Esophagus muscularis mucosa (tissue), 4 donors: ENCODE results near the gene ATRNL1. TPM values are rescaled to one million over a fixed set of nuclear protein-coding genes. Genes with fewer than 3 reads are reported as not detected.

Experiments
- DNase-seq: peaks from one replicate; pipeline ENCODE4 v3.0.0-alpha.2; 2017; ENCODE audit errors: extremely low spot score
- H3K27ac ChIP-seq, 4 donors: fragments of 200-600 bp; sonication (generic); replicated peaks in 1 of 4; 1 replicate in 3 of 4; 2 replicates in 1 of 4; pipeline ENCODE4 v1.5.1; 2016 to 2019; ENCODE audit warnings: mild to moderate bottlenecking in 1 of 4
- H3K27me3 ChIP-seq, 4 donors: fragments of 200-600 bp; sonication (generic); one replicate each; pipeline versions ENCODE4 v1.5.1 to v1.6.0; 2016 to 2019
- H3K36me3 ChIP-seq, 4 donors: fragments of 200-600 bp; sonication (generic); one replicate each; pipeline ENCODE4 v1.5.1; 2016 to 2019
- H3K4me1 ChIP-seq, 4 donors: fragments of 200-600 bp; sonication (generic); one replicate each; pipeline ENCODE4 v1.5.1; 2016 to 2019
- H3K4me3 ChIP-seq, 4 donors: fragments of 200-600 bp; sonication (generic); 1 replicate in 2 of 4; 2 replicates in 2 of 4; pipeline ENCODE4 v1.5.1; 2016 to 2019; ENCODE audit warnings: mild to moderate bottlenecking in 4 of 4, moderate library complexity in 1 of 4
- H3K9me3 ChIP-seq, 4 donors: fragments of 200-600 bp; sonication (generic); 1 replicate in 3 of 4; 2 replicates in 1 of 4; pipeline ENCODE4 v1.5.1; 2016 to 2019
- EP300 ChIP-seq: sonication (generic); formaldehyde crosslinking; IDR thresholded peaks from one replicate; pipeline ENCODE4 v1.6.1; 2017; ENCODE audit warnings: antibody characterized with exemption
- POLR2A ChIP-seq: fragments of 450-650 bp; IDR thresholded peaks from one replicate; pipeline ENCODE4 v1.6.1; 2017; ENCODE audit warnings: antibody characterized with exemption, moderate library complexity, mild to moderate bottlenecking, low read depth
- POLR2AphosphoS5 ChIP-seq, 2 donors: sonication (generic); formaldehyde crosslinking; IDR thresholded peaks; one replicate each; pipeline ENCODE4 v1.6.1; 2017; ENCODE audit warnings: antibody characterized with exemption in 2 of 2
- WGBS: methylation state at CpG from one replicate; pipeline ENCODE4 v1.1.5; 2018; 5-methylcytosine and 5-hydroxymethylcytosine counted together
- intact Hi-C: fragments of 100-400 bp; cut with DNase I; formaldehyde crosslinking; loops from one replicate; pipeline ENCODE4 v1.15.1; 2023
- total RNA-seq, 4 donors: library from RNA; depleted of rRNA; stranded (reverse); fragments of >200 nt; gene quantifications; one replicate each; pipeline versions ENCODE4 v1.1.0 to v1.2.1, GENCODE V29; 2016
- TF ChIP-seq, protein P1 (sequence below), 3 experiments: fragments of 200-600 bp in 2 of 3; fragments of 450-650 bp in 1 of 3; sonication (generic) in 2 of 3; IDR thresholded peaks; one replicate each; pipeline ENCODE4 v1.5.1; 2017 to 2019; ENCODE audit warnings: antibody characterized with exemption in 3 of 3, mild to moderate bottlenecking in 2 of 3, moderate library complexity in 1 of 3

Gene ATRNL1
- total RNA-seq, 4 donors from 2014 or later = 5.0 to 18.0 (median 11.3) TPM

DNA sequence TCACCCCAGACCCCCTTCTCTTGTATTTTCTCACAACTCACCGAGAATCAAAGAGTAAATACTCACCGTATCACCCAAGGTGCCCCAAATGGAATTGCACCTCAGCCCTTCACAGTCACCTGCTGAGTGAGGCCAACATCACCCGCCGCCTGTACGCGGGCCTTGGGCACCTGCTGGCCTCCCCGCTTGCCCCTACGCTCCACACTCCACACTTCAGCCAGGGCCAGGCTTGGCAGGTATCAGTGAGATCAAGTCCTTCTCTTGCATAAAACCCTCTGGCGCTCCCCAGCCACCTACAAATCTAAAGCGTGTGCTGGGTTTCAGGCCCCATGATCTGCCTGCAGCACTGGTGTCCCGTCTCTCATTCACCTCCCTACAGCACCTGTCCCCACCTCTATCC is 879.3 kb downstream of the ATRNL1 start:
- 95% methylated on average over 11 of the region's 11 CpGs for WGBS
- intact Hi-C loops = no loop called here
- Histone ChIP-seq H3K4me3 (no peak overlapping the region), H3K36me3 (no peaks in the 10 kb centered on the region), H3K9me3 (no peaks in the 10 kb centered on the region), H3K27me3 (no peaks in the 10 kb centered on the region), H3K27ac (no peak overlapping the region), H3K4me1 (peaks cover 0 to 3% (median 0%) of the 10 kb centered on the region in 4 donors)
- DNase-seq = no peak
- TF ChIP-seq EP300 = no peak
- TF ChIP-seq POLR2AphosphoS5 (IDR thresholded peaks at IDR 0.05) = no peak
- TF ChIP-seq, protein P1, sequence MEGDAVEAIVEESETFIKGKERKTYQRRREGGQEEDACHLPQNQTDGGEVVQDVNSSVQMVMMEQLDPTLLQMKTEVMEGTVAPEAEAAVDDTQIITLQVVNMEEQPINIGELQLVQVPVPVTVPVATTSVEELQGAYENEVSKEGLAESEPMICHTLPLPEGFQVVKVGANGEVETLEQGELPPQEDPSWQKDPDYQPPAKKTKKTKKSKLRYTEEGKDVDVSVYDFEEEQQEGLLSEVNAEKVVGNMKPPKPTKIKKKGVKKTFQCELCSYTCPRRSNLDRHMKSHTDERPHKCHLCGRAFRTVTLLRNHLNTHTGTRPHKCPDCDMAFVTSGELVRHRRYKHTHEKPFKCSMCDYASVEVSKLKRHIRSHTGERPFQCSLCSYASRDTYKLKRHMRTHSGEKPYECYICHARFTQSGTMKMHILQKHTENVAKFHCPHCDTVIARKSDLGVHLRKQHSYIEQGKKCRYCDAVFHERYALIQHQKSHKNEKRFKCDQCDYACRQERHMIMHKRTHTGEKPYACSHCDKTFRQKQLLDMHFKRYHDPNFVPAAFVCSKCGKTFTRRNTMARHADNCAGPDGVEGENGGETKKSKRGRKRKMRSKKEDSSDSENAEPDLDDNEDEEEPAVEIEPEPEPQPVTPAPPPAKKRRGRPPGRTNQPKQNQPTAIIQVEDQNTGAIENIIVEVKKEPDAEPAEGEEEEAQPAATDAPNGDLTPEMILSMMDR (IDR thresholded peaks at IDR 0.05) = no peak
- TF ChIP-seq POLR2A = no peak

DNA sequence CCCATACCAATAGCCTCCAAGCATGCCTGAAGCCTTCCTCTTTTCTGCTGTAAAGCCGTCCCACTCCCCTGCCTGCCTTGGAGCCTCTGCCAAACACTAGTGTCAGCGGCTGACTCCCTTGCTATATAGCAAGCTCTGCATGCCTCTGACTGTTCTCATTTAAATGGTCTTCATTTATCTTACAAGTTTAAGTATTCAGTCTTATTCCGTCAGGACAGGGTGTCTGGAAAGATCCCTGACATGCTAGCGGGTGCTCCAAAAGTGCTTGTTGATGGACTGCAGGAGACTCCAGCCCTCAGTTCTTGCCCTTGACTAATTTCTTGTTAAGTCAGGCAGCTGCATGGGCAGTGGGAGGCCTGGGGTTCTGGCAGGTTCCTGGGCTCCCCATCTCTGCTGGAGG is 881.2 kb downstream of the ATRNL1 start:
- 62% methylated on average over 4 of the region's 4 CpGs for WGBS
- TF ChIP-seq POLR2AphosphoS5 (IDR thresholded peaks at IDR 0.05) = no peak
- TF ChIP-seq, protein P1 (IDR thresholded peaks at IDR 0.05) = no peak
- TF ChIP-seq EP300 = no peak
- TF ChIP-seq POLR2A = no peak
- Histone ChIP-seq H3K4me1 (peaks cover 0 to 3% (median 0%) of the 10 kb centered on the region in 4 donors), H3K4me3 (no peak overlapping the region), H3K9me3 (no peaks in the 10 kb centered on the region), H3K36me3 (no peaks in the 10 kb centered on the region), H3K27ac (no peak overlapping the region), H3K27me3 (no peaks in the 10 kb centered on the region)
- DNase-seq = no peak
- intact Hi-C loops = no loop called here

DNA sequence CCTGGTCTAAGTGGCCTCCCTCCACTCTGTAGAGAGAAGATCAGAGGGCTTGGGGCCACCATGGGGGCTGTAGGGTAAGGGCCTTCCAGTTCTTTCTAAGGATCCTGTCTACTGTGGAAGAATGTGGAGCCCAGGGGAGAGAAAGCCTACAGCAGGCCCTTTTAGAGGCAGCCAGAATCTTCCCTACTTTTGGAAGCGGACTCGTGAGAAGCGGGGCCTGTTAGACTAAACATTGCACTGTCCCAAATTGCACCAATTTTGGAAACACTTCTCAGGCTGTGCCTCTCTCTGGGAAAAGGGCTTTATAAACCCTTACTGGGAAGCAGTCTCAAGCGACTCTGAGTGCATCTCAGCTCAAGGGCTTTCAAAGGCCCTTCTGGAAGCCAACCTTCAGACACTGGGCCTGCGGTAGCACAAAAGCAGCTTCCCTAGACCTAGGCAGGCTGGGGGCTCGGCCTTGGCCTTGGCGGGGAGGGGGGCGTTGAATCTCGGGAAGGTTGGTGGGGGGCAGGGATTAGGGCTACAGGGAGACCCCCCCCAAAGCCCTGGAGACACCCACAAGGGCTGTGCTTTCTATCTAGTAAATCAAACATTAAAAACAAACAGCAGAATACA is 881.8 kb downstream of the ATRNL1 start:
- Histone ChIP-seq H3K36me3 (no peaks in the 10 kb centered on the region), H3K27me3 (no peaks in the 10 kb centered on the region), H3K27ac (peak overlapping the region in 1 of 4 donors; percentile 26), H3K4me1 (peaks cover 0 to 3% (median 0%) of the 10 kb centered on the region in 4 donors), H3K4me3 (no peak overlapping the region), H3K9me3 (no peaks in the 10 kb centered on the region)
- 48% methylated on average over 8 of the region's 9 CpGs for WGBS
- DNase-seq = no peak
- intact Hi-C loops = no loop called here
- TF ChIP-seq EP300 (no peak), POLR2A (no peak), POLR2AphosphoS5 (IDR thresholded peaks at IDR 0.05) (no peak)
- TF ChIP-seq, protein P1 (IDR thresholded peaks at IDR 0.05) = no peak

DNA sequence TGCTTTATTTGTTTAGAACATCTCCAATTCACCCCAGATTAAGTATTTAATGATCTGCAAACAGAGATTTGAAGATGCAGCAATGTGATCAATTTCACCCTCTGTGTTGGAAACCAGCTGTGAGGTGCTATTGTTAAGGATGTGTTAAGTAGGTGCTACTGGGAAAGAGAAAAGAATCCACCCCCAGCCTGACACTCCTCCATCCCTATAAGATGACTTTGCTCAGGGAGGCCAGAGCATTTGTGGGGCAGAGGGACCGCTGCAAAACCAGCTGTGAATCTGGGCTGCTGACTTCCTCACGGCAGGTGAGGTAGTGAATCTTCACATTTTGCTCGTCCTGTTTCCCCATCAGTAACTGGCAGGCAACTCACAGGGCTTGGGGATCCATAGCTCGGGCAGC is 882.3 kb downstream of the ATRNL1 start:
- Histone ChIP-seq H3K36me3 (no peaks in the 10 kb centered on the region), H3K9me3 (no peaks in the 10 kb centered on the region), H3K4me3 (no peak overlapping the region), H3K27ac (no peak overlapping the region), H3K4me1 (peaks cover 0 to 3% (median 0%) of the 10 kb centered on the region in 4 donors), H3K27me3 (no peaks in the 10 kb centered on the region)
- no peak for DNase-seq
- TF ChIP-seq POLR2A (no peak), EP300 (no peak), POLR2AphosphoS5 (IDR thresholded peaks at IDR 0.05) (no peak)
- TF ChIP-seq, protein P1 (IDR thresholded peaks at IDR 0.05) = no peak
- 91% methylated on average over 3 of the region's 4 CpGs for WGBS
- intact Hi-C loops = no loop called here

DNA sequence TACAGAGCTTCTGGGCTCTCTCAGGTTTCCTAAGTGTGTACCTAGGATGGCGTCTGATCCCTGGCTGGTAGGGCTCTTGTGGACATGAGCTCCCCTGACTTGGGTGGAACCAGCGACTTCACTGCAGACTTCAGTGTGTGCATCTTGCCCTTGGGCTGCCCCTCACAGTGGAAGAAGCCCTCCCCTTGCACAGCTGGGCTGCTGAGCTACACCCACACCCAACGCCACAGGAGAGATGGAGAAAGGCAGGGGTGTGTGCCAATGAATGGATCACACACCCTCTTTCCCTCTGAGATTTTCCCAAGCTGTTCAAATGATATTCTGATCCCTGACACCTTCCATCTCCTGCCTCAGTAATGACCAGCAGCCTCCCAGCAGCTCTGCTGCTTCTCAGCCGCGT is 883.2 kb downstream of the ATRNL1 start:
- H3K9me3 ChIP-seq = no peaks in the 10 kb centered on the region
- H3K36me3 ChIP-seq = no peaks in the 10 kb centered on the region
- H3K27me3 ChIP-seq = no peaks in the 10 kb centered on the region
- no peak overlapping the region for H3K27ac ChIP-seq
- TF ChIP-seq EP300 = no peak
- TF ChIP-seq POLR2AphosphoS5 (IDR thresholded peaks at IDR 0.05) = no peak
- TF ChIP-seq POLR2A = no peak
- TF ChIP-seq, protein P1 (IDR thresholded peaks at IDR 0.05) = no peak
- H3K4me1 ChIP-seq = peaks cover 0 to 8% (median 4%) of the 10 kb centered on the region in 4 donors
- DNase-seq = no peak
- H3K4me3 ChIP-seq = no peak overlapping the region
- 91% methylated on average over 5 of the region's 5 CpGs for WGBS
- intact Hi-C loops = no loop called here
